Measurements from ENCODE around the gene RBM20. TPM values are rescaled to one million over a fixed set of nuclear protein-coding genes. Genes with fewer than 3 reads are reported as not detected.
"Not testable (repeated sequence)": the region's sequence is repeated elsewhere in the genome, so short reads cannot be mapped to it uniquely, and the experiment has no call there.

Gene RBM20
- total RNA-seq, 1 donor from 2014 or later, result 0.27 TPM

DNA sequence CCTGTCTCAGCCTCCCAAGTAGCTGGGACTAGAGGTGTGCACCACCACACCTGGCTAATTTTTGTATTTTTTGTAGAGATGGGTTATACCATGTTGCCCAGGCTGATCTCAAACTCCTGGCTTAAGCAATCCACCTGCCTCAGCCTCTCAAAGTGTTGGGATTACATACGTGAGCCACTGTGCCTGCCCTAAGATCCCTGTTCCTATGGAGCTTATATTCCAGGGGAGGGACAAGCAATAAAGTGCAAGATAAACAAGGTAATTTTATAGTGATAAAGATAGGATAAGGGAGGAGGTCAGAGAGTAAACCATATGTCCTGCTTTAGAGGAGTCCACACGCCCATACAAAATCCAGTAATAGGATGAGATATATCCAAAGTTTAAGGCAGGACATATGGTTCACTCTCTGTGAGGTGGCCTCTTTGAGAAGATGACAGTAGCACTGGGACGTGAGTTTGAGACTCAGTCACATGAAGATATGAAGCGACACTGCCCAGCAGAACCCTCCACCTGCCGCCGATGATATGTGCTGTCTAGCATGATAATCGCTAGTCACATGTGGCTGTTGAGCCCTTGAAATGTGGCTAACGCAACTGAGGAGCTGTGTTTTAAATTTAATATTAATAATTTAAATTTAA lies 114.1 kb downstream of the RBM20 start:
- intact Hi-C loops (cut with micrococcal nuclease), result no loop called here

- intact Hi-C loops (cut with micrococcal nuclease), result no loop called here
Observed at GRCh38 chr10:110758898-110759297, 114.8 kb downstream of the RBM20 start.

DNA sequence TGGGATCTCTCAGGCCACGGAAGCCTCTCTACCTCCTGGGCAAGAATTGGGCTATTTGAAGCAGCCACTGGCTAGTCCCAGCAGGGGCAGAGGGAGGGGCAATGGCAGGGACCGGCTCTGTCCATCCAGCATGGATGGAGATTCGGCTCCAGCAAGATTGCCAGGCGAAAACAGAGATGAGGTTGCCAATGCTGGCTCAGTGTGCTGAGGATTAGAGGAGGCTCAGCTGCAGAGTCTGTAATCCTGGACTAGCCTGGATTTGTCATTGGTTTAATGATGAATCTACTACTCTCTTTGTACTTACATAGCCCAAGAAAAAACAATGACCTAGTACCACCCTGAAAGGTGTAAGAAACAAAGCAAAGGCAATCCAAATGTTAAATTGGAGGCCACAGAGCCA lies 115.4 kb downstream of the RBM20 start:
- intact Hi-C loops (cut with micrococcal nuclease), result no loop called here

DNA sequence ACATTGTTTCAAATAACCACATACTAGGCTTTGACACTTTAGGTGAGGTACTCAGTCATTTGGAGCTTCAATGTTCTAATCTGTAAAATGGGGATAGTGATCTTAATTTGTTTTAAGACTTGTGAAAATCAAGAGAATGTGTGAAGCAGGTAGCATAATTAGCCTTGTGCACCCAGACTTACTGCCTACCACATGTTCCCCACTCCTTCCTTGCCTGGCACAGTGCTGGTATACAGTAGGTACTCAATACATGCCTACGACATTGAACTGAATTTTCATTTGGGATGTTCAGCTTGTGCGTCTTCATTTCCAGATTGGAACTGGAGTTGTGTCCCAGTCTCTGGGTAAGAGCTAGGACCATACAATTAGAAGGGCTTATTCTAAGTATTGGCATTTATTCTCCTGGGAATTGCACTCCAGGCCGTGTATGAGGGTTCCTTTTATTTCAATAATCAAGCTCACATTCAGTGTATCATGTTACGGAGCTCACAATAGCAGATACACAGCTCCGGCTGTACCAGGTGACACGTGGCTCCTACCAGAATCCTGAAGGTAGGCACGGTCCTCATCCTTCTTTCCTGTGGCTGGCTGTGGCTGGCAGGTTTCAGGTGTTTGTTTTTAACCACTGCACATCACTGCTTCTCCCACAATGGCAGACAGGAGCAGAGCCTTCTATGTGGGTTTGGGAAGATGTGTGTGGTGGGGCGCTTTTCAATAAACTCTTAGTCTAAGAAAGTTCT lies 118.1 kb downstream of the RBM20 start:
- intact Hi-C loops (cut with micrococcal nuclease), result no loop called here

DNA sequence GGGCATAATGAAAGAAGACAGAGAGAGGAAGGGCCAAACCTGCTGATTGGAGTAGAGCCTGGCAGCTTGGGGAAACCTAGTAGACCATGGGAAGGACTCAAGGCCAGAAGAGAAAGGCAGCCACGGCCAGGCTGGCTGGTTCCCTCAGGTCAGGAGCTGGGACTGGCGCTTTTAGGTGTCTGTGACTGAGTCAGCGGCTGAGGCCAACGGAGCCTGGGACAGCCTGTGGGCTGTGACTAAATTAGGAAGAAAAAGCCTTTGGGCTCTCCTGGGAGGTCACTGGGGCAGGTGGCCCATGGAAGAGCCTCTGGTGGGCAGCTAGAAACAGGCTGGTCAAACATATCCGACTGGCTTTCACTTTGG lies 118.7 kb downstream of the RBM20 start:
- intact Hi-C loops (cut with micrococcal nuclease), result no loop called here

GRCh38 chr10:110764378-110764777 lies 120.2 kb downstream of the RBM20 start:
- intact Hi-C loops (cut with micrococcal nuclease), result no loop called here

- intact Hi-C loops (cut with micrococcal nuclease), result no loop called here
Observed at GRCh38 chr10:110764793-110765512, 120.8 kb downstream of the RBM20 start.

DNA sequence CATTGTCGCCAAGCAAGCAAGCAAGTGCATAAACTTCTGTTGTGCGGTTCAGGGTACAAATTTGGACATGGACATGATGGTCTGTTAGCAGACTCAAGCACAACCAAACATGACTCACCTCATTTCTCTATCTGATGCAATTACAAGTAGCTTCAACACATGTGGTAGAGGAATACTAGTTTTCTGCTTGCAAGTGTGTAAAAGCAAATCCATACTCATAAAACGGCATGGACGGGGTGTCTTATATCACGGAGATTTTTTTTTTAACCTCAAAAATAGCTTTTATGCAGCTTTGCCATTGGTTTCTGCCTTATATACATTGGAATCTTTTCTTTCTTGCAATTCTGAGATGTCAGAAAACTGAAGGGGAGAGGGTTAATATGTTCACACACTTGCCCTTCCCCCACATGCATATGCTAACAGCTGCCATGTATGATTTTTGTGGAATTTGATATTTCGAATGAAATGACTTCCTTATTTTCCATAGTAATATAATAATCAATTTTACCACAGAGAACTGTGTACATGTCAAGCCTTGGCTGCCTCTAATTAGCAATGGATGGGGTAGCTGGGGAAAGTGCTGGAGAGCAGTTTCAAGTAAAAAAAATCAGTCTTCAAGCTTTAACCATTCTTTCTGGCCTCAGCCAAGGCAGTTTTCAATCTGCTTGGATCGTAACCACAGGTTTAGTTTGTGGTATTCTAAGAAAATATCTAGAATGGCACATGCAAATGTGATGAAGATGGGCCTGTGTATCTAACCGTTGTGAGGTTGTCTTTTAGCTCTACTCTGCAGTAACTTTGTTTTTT lies 121.6 kb downstream of the RBM20 start:
- intact Hi-C loops (cut with micrococcal nuclease), result no loop called here

- intact Hi-C loops (cut with micrococcal nuclease), result not testable (repeated sequence)
Observed at GRCh38 chr10:110767601-110768000, 123.5 kb downstream of the RBM20 start.

GRCh38 chr10:110770243-110770642 lies 126.1 kb downstream of the RBM20 start:
- intact Hi-C loops (cut with micrococcal nuclease), result loop anchor here (10.0 kb wide), 1 partner anchor 265 kb away; no protein-coding TSS in a partner anchor

DNA sequence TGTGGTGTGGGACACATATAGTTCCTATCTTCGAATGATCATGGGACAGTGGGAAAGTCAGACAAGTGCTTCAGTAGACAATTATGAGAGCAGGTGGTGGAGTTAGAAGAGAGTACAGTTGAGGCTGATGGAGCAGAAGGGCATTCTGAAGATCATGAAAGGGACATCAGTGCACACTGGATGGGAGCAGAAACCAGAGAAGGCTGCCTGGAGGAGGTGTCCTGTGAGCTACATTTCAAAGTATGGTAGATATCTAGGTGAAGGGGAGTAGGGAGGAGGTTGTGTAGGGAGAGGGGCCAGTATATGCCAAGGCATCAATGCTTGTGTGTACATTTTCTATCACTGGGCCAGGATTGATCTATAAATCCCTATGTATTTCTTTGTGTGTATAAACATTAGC lies 127.3 kb downstream of the RBM20 start:
- intact Hi-C loops (cut with micrococcal nuclease), result loop anchor here (10.0 kb wide), 1 partner anchor 267 kb away; no protein-coding TSS in a partner anchor

DNA sequence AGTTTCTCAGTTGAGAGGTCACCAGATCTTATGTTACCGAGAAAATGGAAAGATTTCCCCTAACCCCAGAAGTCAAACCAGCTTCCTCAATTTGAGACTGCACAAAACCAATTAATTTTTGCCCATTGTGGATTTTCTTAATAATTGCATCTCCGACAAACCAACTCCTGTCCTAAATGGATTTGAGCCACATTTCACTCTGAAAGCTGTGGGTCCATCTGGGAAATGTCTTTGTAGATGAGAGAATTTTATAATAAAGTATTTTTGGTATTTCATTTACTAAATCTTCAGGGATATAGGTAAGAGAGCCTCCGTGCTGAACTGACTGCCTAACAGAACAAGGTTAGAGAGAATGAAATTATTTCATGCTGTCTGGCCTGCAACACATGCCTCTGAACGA lies 127.9 kb downstream of the RBM20 start:
- intact Hi-C loops (cut with micrococcal nuclease), result loop anchor here (10.0 kb wide), 1 partner anchor 267 kb away; no protein-coding TSS in a partner anchor

- intact Hi-C loops (cut with micrococcal nuclease), result loop anchor here (10.0 kb wide), 1 partner anchor 268 kb away; no protein-coding TSS in a partner anchor
Observed at GRCh38 chr10:110772454-110773025, 128.4 kb downstream of the RBM20 start.

GRCh38 chr10:110773693-110774068 lies 129.5 kb downstream of the RBM20 start:
- intact Hi-C loops (cut with micrococcal nuclease), result loop anchor here (1.0 to 10.0 kb wide), 13 partner anchors 10 to 468 kb away; partner anchors contain the start of genes BBIP1, PDCD4, SHOC2 and SMC3

DNA sequence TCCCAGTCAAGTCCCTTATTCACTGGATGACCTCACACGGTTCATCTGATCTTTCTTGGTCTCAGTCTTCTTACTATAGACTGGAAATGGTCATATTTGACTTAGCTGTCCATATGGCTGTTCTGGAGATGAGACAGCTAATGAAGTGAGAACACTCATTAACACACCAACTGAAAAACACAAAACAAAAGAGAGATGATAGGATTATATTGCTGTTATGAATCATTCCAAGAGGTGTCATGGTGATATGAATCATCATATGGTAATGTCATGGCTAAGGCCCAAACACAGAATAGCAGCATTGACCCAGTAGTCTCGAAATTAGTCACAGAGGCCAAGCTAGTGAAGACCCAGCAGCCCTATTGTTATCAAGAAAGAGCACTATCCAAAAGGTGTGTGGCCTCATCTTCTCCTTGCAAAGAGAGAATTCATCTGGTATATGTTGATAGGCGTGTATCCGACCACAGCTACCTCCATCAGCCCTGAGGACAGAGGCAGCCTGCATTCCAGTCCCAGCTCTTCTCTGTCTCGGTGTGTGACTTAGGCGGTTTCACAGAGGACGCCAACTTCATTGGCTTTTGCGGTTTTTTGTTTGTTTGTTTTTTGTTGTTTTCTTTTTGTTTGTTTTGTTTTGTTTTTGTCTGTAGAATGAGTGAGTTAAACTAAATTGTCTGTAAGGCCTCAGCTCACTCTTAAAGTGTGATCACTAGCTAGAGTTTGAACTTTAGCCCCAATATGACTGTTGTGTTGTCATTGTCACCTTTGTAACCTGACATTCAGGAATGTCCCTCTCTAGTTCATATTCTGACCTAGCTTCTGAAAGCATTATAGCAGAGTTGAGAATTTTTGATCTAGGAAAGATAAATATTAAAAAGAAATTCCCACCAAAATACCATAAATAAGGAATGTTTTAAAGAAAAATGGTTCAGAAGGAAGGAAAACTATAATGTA lies 130.2 kb downstream of the RBM20 start:
- intact Hi-C loops (cut with micrococcal nuclease), result loop anchor here (1.0 to 10.0 kb wide), 13 partner anchors 9 to 469 kb away; partner anchors contain the start of genes BBIP1, PDCD4, SHOC2 and SMC3

DNA sequence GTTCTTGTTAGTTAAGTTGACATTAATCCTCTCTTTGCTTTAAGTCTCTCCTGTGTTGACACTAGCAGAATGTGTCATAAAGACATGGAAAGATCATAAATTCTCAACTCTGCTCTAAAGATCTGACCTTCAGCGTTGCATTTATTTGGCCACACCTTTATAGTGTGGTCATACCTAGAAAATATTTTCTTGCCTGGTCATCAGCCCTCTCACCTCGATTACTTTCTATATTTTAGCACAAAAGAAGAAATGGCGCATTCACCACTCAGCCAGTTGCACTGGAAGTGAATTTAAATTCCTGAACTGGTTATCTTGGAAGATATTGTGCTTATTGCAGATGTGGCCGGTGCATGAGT lies 130.9 kb downstream of the RBM20 start:
- intact Hi-C loops (cut with micrococcal nuclease), result loop anchor here (10.0 kb wide), 1 partner anchor 270 kb away; no protein-coding TSS in a partner anchor

- intact Hi-C loops (cut with micrococcal nuclease), result loop anchor here (10.0 kb wide), 1 partner anchor 271 kb away; no protein-coding TSS in a partner anchor
Observed at GRCh38 chr10:110775406-110775805, 131.3 kb downstream of the RBM20 start.

- intact Hi-C loops (cut with micrococcal nuclease), result loop anchor here (10.0 kb wide), 1 partner anchor 272 kb away; no protein-coding TSS in a partner anchor
Observed at GRCh38 chr10:110777017-110777416, 132.9 kb downstream of the RBM20 start.

- intact Hi-C loops (cut with micrococcal nuclease), result loop anchor here (10.0 kb wide), 1 partner anchor 273 kb away; no protein-coding TSS in a partner anchor
Observed at GRCh38 chr10:110777661-110778060, 133.5 kb downstream of the RBM20 start.
